AG04449 (cell line): ENCODE measurements around the gene CCDC33.

ENCODE experiments used
- CTCF ChIA-PET: fragments of 350-600 bp; formaldehyde crosslinking; extraction: SDS; loops from one replicate; lab custom pipeline; 2021; ENCODE audit warnings: antibody characterized with exemption; lab: Yijun Ruan, JAX
- POLR2A ChIA-PET: fragments of 400-600, 350-600 bp; formaldehyde crosslinking; extraction: SDS; loops from one replicate; lab custom pipeline; 2020; ENCODE audit warnings: antibody characterized with exemption, inconsistent platforms; lab: Yijun Ruan, JAX
- DNase-seq: peaks from one replicate; pipeline ENCODE4 v3.0.0-alpha.2; 2010; ENCODE audit warnings: low read depth, low spot score
- H3K4me3 ChIP-seq: 2 replicates; pipeline ENCODE4 v1.5.1; 2011; ENCODE audit warnings: low read depth, mild to moderate bottlenecking, control low read depth, low read length
- CTCF ChIP-seq: IDR thresholded peaks from one replicate; pipeline ENCODE4 v1.5.1; 2011; ENCODE audit warnings: mild to moderate bottlenecking, moderate library complexity, low read length, control low read depth, inconsistent platforms; ENCODE audit not compliant: insufficient read depth; ENCODE audit errors: missing control alignments

CCDC33 gene

GRCh38 chr15:74225928-74226327 is 10.2 kb upstream of the CCDC33 start:
- ChIA-PET CTCF (no interaction called here), POLR2A (no interaction called here)
- no peak for TF ChIP-seq CTCF
- H3K4me3 ChIP-seq = no peak overlapping the region
- DNase-seq = no peak

GRCh38 chr15:74226761-74227540 is 9.2 kb upstream of the CCDC33 start:
- H3K4me3 ChIP-seq = no peak overlapping the region
- CTCF ChIA-PET = no interaction called here
- DNase-seq = no peak
- POLR2A ChIA-PET = no interaction called here
- no peak for TF ChIP-seq CTCF

- DNase-seq = no peak
- CTCF ChIA-PET = interaction anchor here (1.1 to 1.5 kb wide), 2 partner anchors 10 to 93 kb away, joined by 3 to 5 read pairs; no protein-coding TSS in a partner anchor
- no peak overlapping the region for H3K4me3 ChIP-seq
- POLR2A ChIA-PET = no interaction called here
- TF ChIP-seq CTCF = no peak
Measured at GRCh38 chr15:74227968-74228722, 8.0 kb upstream of the CCDC33 start.

GRCh38 chr15:74228723-74229081 is 7.4 kb upstream of the CCDC33 start:
- CTCF ChIA-PET = interaction anchor here (1.5 kb wide), 1 partner anchor 92 kb away, joined by 3 read pairs; no protein-coding TSS in a partner anchor
- POLR2A ChIA-PET = no interaction called here
- no peak for TF ChIP-seq CTCF
- DNase-seq = no peak
- H3K4me3 ChIP-seq = no peak overlapping the region

GRCh38 chr15:74229686-74230085 is 6.4 kb upstream of the CCDC33 start:
- H3K4me3 ChIP-seq = no peak overlapping the region
- ChIA-PET CTCF (interaction anchor here (1.2 to 2.1 kb wide), 2 partner anchors 9 to 10 kb away, joined by 3 to 7 read pairs; no protein-coding TSS in a partner anchor), POLR2A (no interaction called here)
- DNase-seq = no peak
- no peak for TF ChIP-seq CTCF

- no peak for DNase-seq
- no peak for TF ChIP-seq CTCF
- CTCF ChIA-PET = interaction anchor here (1.1 kb wide), 2 partner anchors 9 to 76 kb away, joined by 3 read pairs; no protein-coding TSS in a partner anchor
- POLR2A ChIA-PET = no interaction called here
- H3K4me3 ChIP-seq = no peak overlapping the region
Measured at GRCh38 chr15:74231475-74231874, 4.7 kb upstream of the CCDC33 start.
